T47D (cell line): ENCODE measurements around the gene OR4C45.
"Not testable (repeated sequence)": the region's sequence is repeated elsewhere in the genome, so short reads cannot be mapped to it uniquely, and the experiment has no call there.

Experiments
- DNase-seq, 2 experiments: peaks; one replicate each; pipeline versions ENCODE4 v3.0.0 to v3.0.0-alpha.2; 2011 to 2012; ENCODE audit warnings: low read depth in 1 of 2, low spot score in 1 of 2
- JUND ChIP-seq: IDR thresholded peaks from 2 replicates; pipeline ENCODE4 v1.6.1; 2012; ENCODE audit warnings: low read depth
- in situ Hi-C: cut with HindIII; loops from 2 replicates; pipeline ENCODE4 v1.10.0; 2016; ENCODE audit warnings: low sequenced_read_pairs, low pct_unique_long_range_greater_than_20kb

Gene OR4C45

DNA sequence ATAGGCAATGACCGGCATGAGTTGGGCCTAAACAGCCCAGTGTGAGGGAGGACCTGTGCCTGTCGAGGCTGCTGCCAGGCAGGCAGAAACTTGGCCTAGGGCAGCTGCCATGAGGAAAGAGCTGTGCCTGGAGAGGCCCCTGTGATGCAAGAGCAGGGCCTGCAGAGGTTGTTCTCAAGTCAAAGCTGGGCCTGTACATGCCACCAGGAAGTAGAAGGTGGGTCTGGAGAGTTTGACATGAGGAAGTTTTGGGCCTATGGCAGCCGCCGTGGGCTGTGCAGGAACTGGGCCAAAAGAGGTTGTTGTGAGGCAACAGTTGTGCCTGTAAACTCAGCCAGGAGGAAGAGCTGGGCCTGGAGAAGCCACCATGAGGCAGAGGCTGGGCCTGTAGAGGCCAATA is 43.2 kb downstream of the OR4C45 start:
- peak in 1 of 2 experiments; percentile 35 for DNase-seq
- in situ Hi-C loops, result no loop called here
- TF ChIP-seq JUND, result no peak

GRCh38 chr11:50077526-50077925 is 44.9 kb downstream of the OR4C45 start:
- in situ Hi-C loops, result no loop called here
- no peak for TF ChIP-seq JUND
- DNase-seq, result no peak

GRCh38 chr11:50078001-50078400 is 45.3 kb downstream of the OR4C45 start:
- in situ Hi-C loops, result no loop called here
- DNase-seq, result no peak

GRCh38 chr11:50078946-50079345 is 46.3 kb downstream of the OR4C45 start:
- in situ Hi-C loops, DNase-seq: not testable (repeated sequence)

More at GRCh38 chr11:50078001-50078400, 45.3 kb downstream of the OR4C45 start:
- TF ChIP-seq JUND, result no peak

DNA sequence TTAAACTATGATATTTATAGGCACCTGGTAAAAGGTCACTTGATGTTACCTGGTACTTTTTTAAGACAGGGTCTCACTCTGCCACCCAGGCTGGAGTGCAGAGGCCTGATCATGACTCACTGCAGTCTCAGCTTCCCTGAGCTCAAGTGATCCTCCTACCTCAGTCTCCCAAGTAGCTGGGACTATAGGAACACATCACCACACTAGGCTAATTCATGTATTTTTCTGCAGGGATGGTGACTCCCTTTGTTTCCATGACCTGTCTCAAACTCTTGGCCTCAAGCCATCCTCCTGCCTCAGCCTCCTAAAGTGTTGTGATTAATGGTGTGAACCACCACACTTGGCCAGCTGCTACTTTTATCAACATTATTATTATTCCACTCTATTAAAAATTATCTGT is 47.6 kb downstream of the OR4C45 start:
- in situ Hi-C loops, result no loop called here
- no peak for TF ChIP-seq JUND
- no peak for DNase-seq
